ENCODE data around the gene LDB2. TPM values are rescaled to one million over a fixed set of nuclear protein-coding genes. Genes with fewer than 3 reads are reported as not detected.

LDB2 gene
- total and polyA plus RNA-seq, 2 of the 8 experiments (the other 6 are each of a cell fraction or from before 2014, with no cell fraction given): 57.0 to 140 TPM

- Histone ChIP-seq H4K8ac (ENCODE audit: extremely low read depth, insufficient read depth, low read length) (no peak overlapping the region), H2BK120ac (replicated peaks; ENCODE audit: low read depth, low read length) (no peak overlapping the region), H4K20me1 (replicated peaks in 1 of 2; ENCODE audit: control insufficient read depth in 1 of 2, insufficient read depth in 2 of 2, low read length in 2 of 2) (peaks cover 0 to 2% of the 10 kb centered on the region in 2 experiments), H4K5ac (ENCODE audit: insufficient read length, low read depth, low read length) (no peak overlapping the region), H3K27ac (ENCODE audit: low read depth, low read length) (no peak overlapping the region), H3K9me3 (ENCODE audit: insufficient read depth in 2 of 2, low read depth in 1 of 2, low read length in 1 of 2) (no peaks in the 10 kb centered on the region), H3K18ac (ENCODE audit: extremely low read depth, low read length) (no peak overlapping the region), H3K4me2 (ENCODE audit: insufficient read depth in 1 of 2, low read depth in 2 of 2, low read length in 2 of 2) (no peak overlapping the region), H3K23ac (ENCODE audit: insufficient read length) (no peak overlapping the region), H2AK5ac (ENCODE audit: low read depth, low read length) (no peak overlapping the region), H2BK5ac (ENCODE audit: low read depth, low read length) (no peak overlapping the region), H3K79me1 (ENCODE audit: low read depth, low read length) (no peaks in the 10 kb centered on the region), H4K91ac (replicated peaks; ENCODE audit: insufficient read length, low read length) (no peak overlapping the region), H3K4me3 (ENCODE audit: extremely low read depth in 1 of 4, insufficient read depth in 2 of 4, low read depth in 3 of 4, low read length in 4 of 4) (no peak overlapping the region), H3K56ac (replicated peaks; ENCODE audit: insufficient read length, low read depth, low read length) (no peak overlapping the region), H3K79me2 (ENCODE audit: control insufficient read depth in 1 of 2, insufficient read depth in 2 of 2, low read length in 2 of 2) (no peaks in the 10 kb centered on the region), H3K27me3 (replicated peaks in 1 of 4; ENCODE audit: control insufficient read depth in 3 of 4, extremely low read depth in 1 of 4, insufficient read depth in 3 of 4, low read length in 3 of 4) (no peaks in the 10 kb centered on the region), H2BK20ac (ENCODE audit: low read length) (no peak overlapping the region), H2BK12ac (ENCODE audit: low read depth, low read length) (no peak overlapping the region), H2BK15ac (ENCODE audit: low read length) (no peak overlapping the region), H3K4me1 (replicated peaks in 1 of 4; ENCODE audit: control insufficient read depth in 3 of 4, insufficient read depth in 4 of 4, low read length in 3 of 4) (no peaks in the 10 kb centered on the region), H3K36me3 (ENCODE audit: control insufficient read depth in 2 of 4, insufficient read depth in 4 of 4, low read length in 3 of 4) (no peaks in the 10 kb centered on the region; a peak in 1 of 8 replicates), H3K23me2 (ENCODE audit: low read depth, low read length) (no peaks in the 10 kb centered on the region), H3K14ac (ENCODE audit: insufficient read length) (no peak overlapping the region), H3K9ac (replicated peaks in 1 of 4; ENCODE audit: extremely low read depth in 1 of 4, low read depth in 3 of 4, low read length in 3 of 4) (no peak overlapping the region), H2AFZ (ENCODE audit: low read length) (no peak overlapping the region), H3K4ac (replicated peaks; ENCODE audit: insufficient read length, low read depth, low read length) (no peak overlapping the region)
- DNase-seq (ENCODE audit: low read depth in 1 of 2, low spot score in 2 of 2) (no peak), FAIRE-seq (no peak)
- CTCF ChIA-PET (ENCODE audit: partially characterized antibody): interaction anchor here (0.7 to 2.2 kb wide), 2 partner anchors 11 to 14 kb away, joined by 3 to 13 read pairs; no protein-coding TSS in a partner anchor
- POLR2A ChIA-PET (ENCODE audit: partially characterized antibody): no interaction called here
- WGBS, 2 experiments (ENCODE audit: extremely low coverage in 1 of 2, insufficient coverage in 1 of 2, insufficient read length in 1 of 2, insufficient replicate concordance in 2 of 2, low coverage in 1 of 2, low lambda C conversion rate in 2 of 2, missing lambda C conversion rate in 1 of 2): 74% methylated on average over 6 of the region's 6 CpGs; no CpG with 5 or more reads in 1 of the 2 experiments
- no peak for TF ChIP-seq TBP (IDR thresholded peaks at IDR 0.05; ENCODE audit: low read depth, low read length)
- TF ChIP-seq JUND (IDR thresholded peaks at IDR 0.05; ENCODE audit: low read length): no peak
- TF ChIP-seq SIN3A (conservative IDR thresholded peaks at IDR 0.05 in 1 of 2, IDR thresholded peaks at IDR 0.05 in 1 of 2; ENCODE audit: low read depth in 1 of 2, low read length in 2 of 2): no peak
- TF ChIP-seq CHD2 (IDR thresholded peaks at IDR 0.05; ENCODE audit: low read length): no peak
- no peak for TF ChIP-seq CTCF (IDR thresholded peaks at IDR 0.05; ENCODE audit: control extremely low read depth in 1 of 3, insufficient read depth in 1 of 3, low read depth in 1 of 3, low read length in 3 of 3)
- no peak for TF ChIP-seq E2F6 (IDR thresholded peaks at IDR 0.05)
- TF ChIP-seq ATF2 (IDR thresholded peaks at IDR 0.05; ENCODE audit: low read length): no peak
- TF ChIP-seq RAD21 (IDR thresholded peaks at IDR 0.05 in 1 of 2, conservative IDR thresholded peaks at IDR 0.05 in 1 of 2; ENCODE audit: low read depth in 2 of 2, low read length in 2 of 2): no peak
Observed at GRCh38 chr4:16544869-16545268, 353.6 kb downstream of the LDB2 start.

Data from H1 (cell line).